Measurements from ENCODE around the gene CDCA7. TPM values are rescaled to one million over a fixed set of nuclear protein-coding genes. Genes with fewer than 3 reads are reported as not detected.
"Not testable (repeated sequence)": the region's sequence is repeated elsewhere in the genome, so short reads cannot be mapped to it uniquely, and the experiment has no call there.

The CDCA7 gene
- total RNA-seq, 1 experiment from 2014 or later: 19.7 TPM

GRCh38 chr2:173355132-173355865 lies 627 bp downstream of the CDCA7 start:
- peak; percentile 45 for DNase-seq (ENCODE audit: low read depth, low spot score)
- in situ Hi-C loops (cut with HindIII; ENCODE audit: low pct_unique_long_range_greater_than_20kb, low sequenced_read_pairs): no loop called here

- in situ Hi-C loops (cut with HindIII; ENCODE audit: low pct_unique_long_range_greater_than_20kb, low sequenced_read_pairs): no loop called here
- DNase-seq (ENCODE audit: low read depth, low spot score): no peak
These were observed 1.3 kb downstream of the CDCA7 start for GRCh38 chr2:173355866-173356508.

GRCh38 chr2:173357346-173357745 lies 2.7 kb downstream of the CDCA7 start:
- in situ Hi-C loops (cut with HindIII; ENCODE audit: low pct_unique_long_range_greater_than_20kb, low sequenced_read_pairs): no loop called here
- DNase-seq (ENCODE audit: low read depth, low spot score): no peak

GRCh38 chr2:173358616-173359015 lies 3.9 kb downstream of the CDCA7 start:
- DNase-seq (ENCODE audit: low read depth, low spot score): no peak
- in situ Hi-C loops (cut with HindIII; ENCODE audit: low pct_unique_long_range_greater_than_20kb, low sequenced_read_pairs): no loop called here

- no peak for DNase-seq (ENCODE audit: low read depth, low spot score)
- in situ Hi-C loops (cut with HindIII; ENCODE audit: low pct_unique_long_range_greater_than_20kb, low sequenced_read_pairs): no loop called here
These were observed 4.6 kb downstream of the CDCA7 start for GRCh38 chr2:173359231-173359630.

- in situ Hi-C loops (cut with HindIII; ENCODE audit: low pct_unique_long_range_greater_than_20kb, low sequenced_read_pairs): no loop called here
- no peak for DNase-seq (ENCODE audit: low read depth, low spot score)
These were observed 15.5 kb downstream of the CDCA7 start for GRCh38 chr2:173370198-173370597.

- DNase-seq (ENCODE audit: low read depth, low spot score): no peak
- in situ Hi-C loops (cut with HindIII; ENCODE audit: low pct_unique_long_range_greater_than_20kb, low sequenced_read_pairs): no loop called here
These were observed 16.4 kb downstream of the CDCA7 start for GRCh38 chr2:173371023-173371422.

- in situ Hi-C loops (cut with HindIII; ENCODE audit: low pct_unique_long_range_greater_than_20kb, low sequenced_read_pairs): no loop called here
- no peak for DNase-seq (ENCODE audit: low read depth, low spot score)
These were observed 18.6 kb downstream of the CDCA7 start for GRCh38 chr2:173373290-173373689.

GRCh38 chr2:173374634-173375033 lies 20.0 kb downstream of the CDCA7 start:
- in situ Hi-C loops (cut with HindIII; ENCODE audit: low pct_unique_long_range_greater_than_20kb, low sequenced_read_pairs): no loop called here
- no peak for DNase-seq (ENCODE audit: low read depth, low spot score)

GRCh38 chr2:173385534-173385933 lies 30.9 kb downstream of the CDCA7 start:
- in situ Hi-C loops (cut with HindIII; ENCODE audit: low pct_unique_long_range_greater_than_20kb, low sequenced_read_pairs); DNase-seq (ENCODE audit: low read depth, low spot score): not testable (repeated sequence)

GRCh38 chr2:173386021-173386737 lies 31.5 kb downstream of the CDCA7 start:
- in situ Hi-C loops (cut with HindIII; ENCODE audit: low pct_unique_long_range_greater_than_20kb, low sequenced_read_pairs): no loop called here
- DNase-seq (ENCODE audit: low read depth, low spot score): no peak

- in situ Hi-C loops (cut with HindIII; ENCODE audit: low pct_unique_long_range_greater_than_20kb, low sequenced_read_pairs): no loop called here
- DNase-seq (ENCODE audit: low read depth, low spot score): no peak
These were observed 32.0 kb downstream of the CDCA7 start for GRCh38 chr2:173386738-173387065.

GRCh38 chr2:173387079-173387478 lies 32.4 kb downstream of the CDCA7 start:
- DNase-seq (ENCODE audit: low read depth, low spot score): no peak
- in situ Hi-C loops (cut with HindIII; ENCODE audit: low pct_unique_long_range_greater_than_20kb, low sequenced_read_pairs): no loop called here

GRCh38 chr2:173387660-173388059 lies 33.0 kb downstream of the CDCA7 start:
- DNase-seq (ENCODE audit: low read depth, low spot score): no peak
- in situ Hi-C loops (cut with HindIII; ENCODE audit: low pct_unique_long_range_greater_than_20kb, low sequenced_read_pairs): no loop called here

GRCh38 chr2:173388795-173389194 lies 34.1 kb downstream of the CDCA7 start:
- DNase-seq (ENCODE audit: low read depth, low spot score): no peak
- in situ Hi-C loops (cut with HindIII; ENCODE audit: low pct_unique_long_range_greater_than_20kb, low sequenced_read_pairs): no loop called here

- in situ Hi-C loops (cut with HindIII; ENCODE audit: low pct_unique_long_range_greater_than_20kb, low sequenced_read_pairs): no loop called here
- no peak for DNase-seq (ENCODE audit: low read depth, low spot score)
These were observed 35.4 kb downstream of the CDCA7 start for GRCh38 chr2:173390036-173390435.

- in situ Hi-C loops (cut with HindIII; ENCODE audit: low pct_unique_long_range_greater_than_20kb, low sequenced_read_pairs): no loop called here
These were observed 38.1 kb downstream of the CDCA7 start for GRCh38 chr2:173392731-173393130.

GRCh38 chr2:173393186-173393585 lies 38.5 kb downstream of the CDCA7 start:
- in situ Hi-C loops (cut with HindIII; ENCODE audit: low pct_unique_long_range_greater_than_20kb, low sequenced_read_pairs): no loop called here
- no peak for DNase-seq (ENCODE audit: low read depth, low spot score)

More at GRCh38 chr2:173392731-173393130, 38.1 kb downstream of the CDCA7 start:
- no peak for DNase-seq (ENCODE audit: low read depth, low spot score)

- in situ Hi-C loops (cut with HindIII; ENCODE audit: low pct_unique_long_range_greater_than_20kb, low sequenced_read_pairs): no loop called here
- DNase-seq (ENCODE audit: low read depth, low spot score): no peak
These were observed 39.0 kb downstream of the CDCA7 start for GRCh38 chr2:173393636-173394035.

Data from SK-MEL-5 (cell line).